ENCODE data around the gene NXF1. TPM values are rescaled to one million over a fixed set of nuclear protein-coding genes. Genes with fewer than 3 reads are reported as not detected.

NXF1 gene
- total and polyA plus RNA-seq, 2 of the 13 experiments (the other 11 are each of a cell fraction or from before 2014, with no cell fraction given) = 30.4 to 30.9 TPM

- TF ChIP-seq ZBTB2 (CRISPR knock-in tag; IDR thresholded peaks at IDR 0.05; ENCODE audit: low read depth) (0 out of 2 replicates have a peak, but pooled peaks have one; percentile 56), NR0B2 (CRISPR knock-in tag; IDR thresholded peaks at IDR 0.05) (peak; percentile 97; the same call in 1 of the 2 replicates), HNF4A (CRISPR knock-in tag; IDR thresholded peaks at IDR 0.05) (peak; percentile 31; the same call in 1 of the 2 replicates), ZNF329 (CRISPR knock-in tag; IDR thresholded peaks at IDR 0.05; ENCODE audit: low read depth) (peak; percentile 55; the same call in 1 of the 2 replicates), RFX5 (IDR thresholded peaks at IDR 0.05; ENCODE audit: low read depth, low read length) (0 out of 2 replicates have a peak, but pooled peaks have one; percentile 54), ZUFSP (CRISPR knock-in tag; IDR thresholded peaks at IDR 0.05; ENCODE audit: borderline replicate concordance) (no peak), PLSCR1 (CRISPR knock-in tag; IDR thresholded peaks at IDR 0.05; ENCODE audit: borderline replicate concordance) (no peak), ZFP37 (CRISPR knock-in tag; IDR thresholded peaks at IDR 0.05; ENCODE audit: borderline replicate concordance) (no peak; the same call in 1 of the 2 replicates), RXRA (CRISPR knock-in tag; IDR thresholded peaks at IDR 0.05) (peak; percentile 56; the same call in 1 of the 2 replicates), CTCF (CRISPR knock-in tag; IDR thresholded peaks at IDR 0.05) (peak; percentile 27; the same call in 1 of the 2 replicates), SOX6 (IDR thresholded peaks at IDR 0.05) (no peak), SOX6 (CRISPR knock-in tag; IDR thresholded peaks at IDR 0.05) (peak; percentile 45; the same call in 1 of the 2 replicates), ZNF224 (CRISPR knock-in tag; IDR thresholded peaks at IDR 0.05) (peak; percentile 95; the same call in 1 of the 2 replicates), ZNF678 (CRISPR knock-in tag; IDR thresholded peaks at IDR 0.05) (0 out of 2 replicates have a peak, but pooled peaks have one; percentile 79), POLR2A (IDR thresholded peaks at IDR 0.05; ENCODE audit: insufficient read depth in 1 of 2, low read depth in 2 of 2, low read length in 2 of 2) (peak; percentile 90 to 94), MED1 (CRISPR knock-in tag; IDR thresholded peaks at IDR 0.05) (peak; percentile 88), MED8 (CRISPR knock-in tag; IDR thresholded peaks at IDR 0.05; ENCODE audit: insufficient replicate concordance) (peak; percentile 88), RBM22 (optimal IDR thresholded peaks at IDR 0.05; ENCODE audit: low read length) (no peak), HNRNPLL (IDR thresholded peaks at IDR 0.05; ENCODE audit: low read depth, low read length, poor library complexity, severe bottlenecking) (peak; percentile 94), RXRB (CRISPR knock-in tag; IDR thresholded peaks at IDR 0.05; ENCODE audit: borderline replicate concordance) (peak; percentile 76; the same call in 1 of the 2 replicates), NFRKB (IDR thresholded peaks at IDR 0.05) (peak; percentile 62), IRX3 (CRISPR knock-in tag; IDR thresholded peaks at IDR 0.05; ENCODE audit: borderline replicate concordance, low read depth) (no peak), ZNF274 (CRISPR knock-in tag; IDR thresholded peaks at IDR 0.05) (no peak)
Measured at GRCh38 chr11:62839050-62839945, 34.1 kb upstream of the NXF1 start, which contains the start of gene WDR74 (continued).
